HCT116 (cell line): Measurements from ENCODE around the gene PSMA8. TPM values are rescaled to one million over a fixed set of nuclear protein-coding genes. Genes with fewer than 3 reads are reported as not detected.
A peak's percentile ranks its signal among the peaks of the same experiment; 100 is the strongest.

ENCODE experiments used
- ATAC-seq: fragments of 200-7000 bp; cut with Tn5 transposase; 2 replicates; pipeline ENCODE4 v1.9.1; 2020; ENCODE audit warnings: mild to moderate bottlenecking, moderate library complexity
- BruUV-seq: library from RNA; stranded (reverse); fragments of 400-500 nt; replicated peaks from 2 replicates; lab custom pipeline; 2021; lab: Mats Ljungman, UMichigan
- CTCF ChIA-PET: fragments of 300-600 bp; sonication (Branson Sonifier 250); formaldehyde crosslinking; loops from one replicate; lab custom pipeline; 2021; ENCODE audit warnings: antibody characterized with exemption; lab: Charles Lee
- POLR2A ChIA-PET: fragments of 300-600, 350-600 bp; sonication (Branson Sonifier 250); formaldehyde crosslinking; loops from one replicate; lab custom pipeline; 2021; ENCODE audit warnings: antibody characterized with exemption; lab: Charles Lee
- RAD21 ChIA-PET, 2 experiments: fragments of 300-600 bp; sonication (Branson Sonifier 250); formaldehyde crosslinking; loops; one replicate each; lab custom pipeline; 2023; ENCODE audit warnings: low total read pairs in 2 of 2; ENCODE audit not compliant: uncharacterized antibody in 2 of 2, unreplicated experiment in 2 of 2, low non-redundant PET in 1 of 2; lab: Charles Lee
- DNase-seq: peaks from one replicate; pipeline ENCODE4 v3.0.0-alpha.2; 2010; ENCODE audit warnings: low read depth, low spot score
- H2AFZ ChIP-seq: fragments of 200-600 bp; shearing (Covaris generic), sonication (generic); 2 replicates; pipeline ENCODE4 v1.6.1; 2017; ENCODE audit warnings: low read depth, mixed run types, mixed read lengths, antibody characterized with exemption, low read length; ENCODE audit not compliant: poor library complexity, severe bottlenecking
- H3K27ac ChIP-seq: 2 replicates; pipeline ENCODE4 v1.5.1; 2012; ENCODE audit warnings: low read depth, low read length
- H3K27me3 ChIP-seq: fragments of 200-600 bp; sonication (generic); 2 replicates; pipeline ENCODE4 v1.6.1; 2016; ENCODE audit warnings: mixed run types, low read length, mixed read lengths; ENCODE audit not compliant: insufficient read depth
- H3K36me3 ChIP-seq, 2 experiments: fragments of 200-500 bp in 1 of 2; fragments of 200-600 bp in 1 of 2; sonication (Bioruptor generic) in 1 of 2; sonication (generic) in 1 of 2; 2 replicates each; pipeline versions ENCODE4 v1.5.1 to v1.6.1; 2014 to 2016; ENCODE audit warnings: low read length in 2 of 2, inconsistent platforms in 1 of 2, mixed read lengths in 1 of 2, mixed run types in 1 of 2; ENCODE audit not compliant: insufficient read depth in 2 of 2, control insufficient read depth in 1 of 2
- H3K4me1 ChIP-seq, 2 experiments: fragments of 200-600 bp in 1 of 2; sonication (generic) in 1 of 2; 2 replicates each; pipeline versions ENCODE4 v1.5.1 to v1.6.1; 2012 to 2017; ENCODE audit warnings: low read length in 2 of 2, inconsistent platforms in 1 of 2, mild to moderate bottlenecking in 1 of 2, mixed read lengths in 1 of 2, mixed run types in 1 of 2, moderate library complexity in 1 of 2; ENCODE audit not compliant: insufficient read depth in 2 of 2, control insufficient read depth in 1 of 2
- H3K4me2 ChIP-seq: fragments of 200-600 bp; sonication (generic); 2 replicates; pipeline ENCODE4 v1.6.1; 2017; ENCODE audit warnings: mixed run types, low read length, mixed read lengths
- H3K4me3 ChIP-seq, 2 experiments: fragments of 200-600 bp in 1 of 2; sonication (generic) in 1 of 2; replicated peaks in 1 of 2; 2 replicates each; pipeline ENCODE4 v1.5.1; 2011 to 2016; ENCODE audit warnings: low read length in 2 of 2, control low read depth in 1 of 2, low read depth in 1 of 2, mild to moderate bottlenecking in 1 of 2, mixed read lengths in 1 of 2, mixed run types in 1 of 2
- H3K79me2 ChIP-seq: fragments of 200-600 bp; sonication (generic); 2 replicates; pipeline ENCODE4 v1.6.1; 2017; ENCODE audit warnings: mild to moderate bottlenecking, mixed run types, low read length, moderate library complexity, mixed read lengths; ENCODE audit not compliant: insufficient read depth
- H3K9ac ChIP-seq: fragments of 200-600 bp; sonication (generic); 2 replicates; pipeline ENCODE4 v1.6.1; 2016; ENCODE audit warnings: low read length, mixed read lengths
- H3K9me2 ChIP-seq: fragments of 200-600 bp; sonication (generic), shearing (Covaris generic); 2 replicates; pipeline ENCODE4 v1.6.1; 2017; ENCODE audit warnings: mixed run types, mild to moderate bottlenecking, moderate library complexity; ENCODE audit not compliant: insufficient read depth
- H3K9me3 ChIP-seq, 2 experiments: fragments of 200-500 bp in 1 of 2; fragments of 200-600 bp in 1 of 2; sonication (Bioruptor generic) in 1 of 2; sonication (generic) in 1 of 2; 2 replicates each; pipeline ENCODE4 v1.6.1; 2014 to 2017; ENCODE audit warnings: low read length in 2 of 2, mixed read lengths in 2 of 2, inconsistent platforms in 1 of 2, low read depth in 1 of 2, mild to moderate bottlenecking in 1 of 2, mixed run types in 1 of 2, moderate library complexity in 1 of 2; ENCODE audit not compliant: control insufficient read depth in 1 of 2, insufficient read depth in 1 of 2
- H4K20me1 ChIP-seq: fragments of 200-600 bp; sonication (generic), shearing (Covaris generic); 2 replicates; pipeline ENCODE4 v1.6.1; 2017; ENCODE audit warnings: mixed run types, mild to moderate bottlenecking, moderate library complexity; ENCODE audit not compliant: insufficient read depth
- ATF3 ChIP-seq: IDR thresholded peaks from 2 replicates; pipeline ENCODE4 v1.6.1; 2012
- EGR1 ChIP-seq: IDR thresholded peaks from 2 replicates; pipeline ENCODE4 v1.6.1; 2012; ENCODE audit warnings: low read depth
- ELF1 ChIP-seq: IDR thresholded peaks from 2 replicates; pipeline ENCODE4 v1.6.1; 2012; ENCODE audit warnings: low read depth, borderline replicate concordance
- RAD21 ChIP-seq: IDR thresholded peaks from 2 replicates; pipeline ENCODE4 v1.6.1; 2012; ENCODE audit warnings: low read depth, mild to moderate bottlenecking
- REST ChIP-seq: IDR thresholded peaks from 2 replicates; pipeline ENCODE4 v1.6.1; 2012; ENCODE audit warnings: low read depth
- SIN3A ChIP-seq: IDR thresholded peaks from 2 replicates; pipeline ENCODE4 v1.6.1; 2012; ENCODE audit warnings: low read depth
- ZBTB33 ChIP-seq: IDR thresholded peaks from 2 replicates; pipeline ENCODE4 v1.6.1; 2011; ENCODE audit warnings: mild to moderate bottlenecking, low read length, moderate library complexity; ENCODE audit not compliant: insufficient replicate concordance; ENCODE audit errors: extremely low read depth
- ZNF274 ChIP-seq: fragments of 200-500 bp; sonication (Bioruptor generic); IDR thresholded peaks from 2 replicates; pipeline ENCODE4 v1.6.1; 2014; ENCODE audit warnings: mild to moderate bottlenecking, low read depth, low read length, inconsistent platforms
- intact Hi-C: fragments of 100-400 bp; cut with micrococcal nuclease; formaldehyde crosslinking; loops from 2 replicates; pipeline ENCODE4 v1.10.0; 2022
- total RNA-seq: library from RNA; stranded (reverse); gene quantifications from one replicate; pipeline ENCODE4 v1.2.1, GENCODE V29; 2021; ENCODE audit not compliant: unreplicated experiment

Gene PSMA8
- total RNA-seq, 1 experiment from 2014 or later: not detected

- H3K27ac ChIP-seq: no peak overlapping the region
- TF ChIP-seq SIN3A (no peak), ATF3 (no peak), ZBTB33 (no peak), REST (no peak), ZNF274 (no peak), RAD21 (no peak), ELF1 (no peak), EGR1 (no peak)
- TF ChIP-seq, all 23 proteins: peak for 0
- POLR2A ChIA-PET: no interaction called here
- no peaks in the 10 kb centered on the region for H3K36me3 ChIP-seq
- H3K4me2 ChIP-seq: peak overlapping the region; percentile 82
- H3K9ac ChIP-seq: no peak overlapping the region
- RAD21 ChIA-PET: no interaction called here
- H3K4me1 ChIP-seq: peaks cover 11 to 21% of the 10 kb centered on the region in 2 experiments
- no peaks in the 10 kb centered on the region for H3K9me3 ChIP-seq
- intact Hi-C loops: loop anchor here (5.0 kb wide), 1 partner anchor 133 kb away; the partner anchor contains the start of gene SS18
- no peaks in the 10 kb centered on the region for H3K9me2 ChIP-seq
- CTCF ChIA-PET: no interaction called here
- no peaks in the 10 kb centered on the region for H3K27me3 ChIP-seq
- H3K4me3 ChIP-seq: no peak overlapping the region
- ATAC-seq (no peak), DNase-seq (peak; percentile 16)
- peaks cover 33% of the 10 kb centered on the region for H3K79me2 ChIP-seq
- peak overlapping the region; percentile 50 for H2AFZ ChIP-seq
- no TSS peak for BruUV-seq
- H4K20me1 ChIP-seq: no peaks in the 10 kb centered on the region
These were observed 91.5 kb downstream of the PSMA8 start for GRCh38 chr18:26225022-26225693.
